Stimulated activated naive CD8-positive, alpha-beta T cell treated with anti-CD3 and anti-CD28 coated beads, Interleukin-15, amount 100 ng/mL, for 72 hours (primary cell): ENCODE measurements around the gene UTF1.
"Not testable (repeated sequence)": the region's sequence is repeated elsewhere in the genome, so short reads cannot be mapped to it uniquely, and the experiment has no call there.

Experiments
- ATAC-seq: fragments of 150-1000 bp; cut with Tn5 transposase; 2 replicates; pipeline ENCODE4 v1.10.0; 2021; ENCODE audit warnings: mild to moderate bottlenecking, moderate library complexity
- DNase-seq, 2 donors: peaks; one replicate each; pipeline ENCODE4 v3.0.0; 2021 to 2022
- H3K27ac Mint-ChIP-seq, 2 donors: one replicate each; pipeline ENCODE4 v1.8.0; 2022; ENCODE audit warnings: mild to moderate bottlenecking in 2 of 2, mixed read lengths in 2 of 2, moderate library complexity in 2 of 2
- H3K27me3 Mint-ChIP-seq: one replicate; pipeline ENCODE4 v1.8.0; 2022; ENCODE audit warnings: mixed read lengths
- H3K4me1 Mint-ChIP-seq: one replicate; pipeline ENCODE4 v1.8.0; 2022; ENCODE audit warnings: mild to moderate bottlenecking, mixed read lengths
- H3K4me3 Mint-ChIP-seq, 2 donors: one replicate each; pipeline ENCODE4 v1.8.0; 2022; ENCODE audit warnings: mild to moderate bottlenecking in 2 of 2, mixed read lengths in 2 of 2, moderate library complexity in 1 of 2
- H3K9me3 Mint-ChIP-seq, 2 donors: one replicate each; pipeline ENCODE4 v1.8.0; 2022; ENCODE audit warnings: mixed read lengths in 2 of 2

UTF1 gene

GRCh38 chr10:133255323-133255722 lies 25.3 kb downstream of the UTF1 start:
- Mint-ChIP-seq H3K27ac (no peak overlapping the region), H3K4me3 (no peak overlapping the region), H3K4me1 (peaks cover 33% of the 10 kb centered on the region), H3K27me3 (peaks cover 4% of the 10 kb centered on the region), H3K9me3 (no peaks in the 10 kb centered on the region)
- DNase-seq (no peak), ATAC-seq (no peak)

DNA sequence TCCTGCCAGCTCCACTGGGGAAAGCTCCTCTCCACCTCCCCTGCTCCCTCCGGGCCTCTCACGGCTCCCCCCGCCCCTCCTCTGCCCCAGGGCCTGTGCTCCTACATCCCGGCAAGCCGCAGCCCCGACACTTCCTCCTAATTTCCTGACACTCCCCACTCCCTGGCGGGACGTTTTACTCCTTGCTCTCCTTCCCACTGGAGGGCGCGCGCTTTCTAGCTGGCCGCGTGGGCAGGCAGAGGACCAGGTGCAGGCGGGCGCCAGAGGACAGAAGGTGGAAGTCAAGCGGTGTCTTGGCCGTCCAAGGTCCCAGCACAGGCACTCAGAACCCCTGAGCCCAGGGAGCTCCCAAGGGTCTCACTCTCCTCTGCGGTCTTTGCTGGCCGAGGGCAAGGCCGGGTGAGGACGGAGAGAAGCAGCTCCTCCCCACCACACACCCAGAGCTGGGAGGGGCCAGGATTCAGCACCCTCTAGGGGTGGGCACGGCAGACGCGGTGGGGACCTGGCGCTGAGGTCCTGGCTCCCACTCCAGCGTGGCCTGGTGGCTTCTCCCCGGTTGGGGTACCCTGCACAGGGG lies 27.6 kb downstream of the UTF1 start:
- Mint-ChIP-seq H3K4me1 (peaks cover 50% of the 10 kb centered on the region), H3K27me3 (no peaks in the 10 kb centered on the region), H3K27ac (peak overlapping the region in 1 of 2 donors; percentile 73), H3K9me3 (no peaks in the 10 kb centered on the region), H3K4me3 (peak overlapping the region; percentile 74 to 77)
- ATAC-seq = no peak
- peak in 1 of 2 donors; percentile 35 for DNase-seq

DNA sequence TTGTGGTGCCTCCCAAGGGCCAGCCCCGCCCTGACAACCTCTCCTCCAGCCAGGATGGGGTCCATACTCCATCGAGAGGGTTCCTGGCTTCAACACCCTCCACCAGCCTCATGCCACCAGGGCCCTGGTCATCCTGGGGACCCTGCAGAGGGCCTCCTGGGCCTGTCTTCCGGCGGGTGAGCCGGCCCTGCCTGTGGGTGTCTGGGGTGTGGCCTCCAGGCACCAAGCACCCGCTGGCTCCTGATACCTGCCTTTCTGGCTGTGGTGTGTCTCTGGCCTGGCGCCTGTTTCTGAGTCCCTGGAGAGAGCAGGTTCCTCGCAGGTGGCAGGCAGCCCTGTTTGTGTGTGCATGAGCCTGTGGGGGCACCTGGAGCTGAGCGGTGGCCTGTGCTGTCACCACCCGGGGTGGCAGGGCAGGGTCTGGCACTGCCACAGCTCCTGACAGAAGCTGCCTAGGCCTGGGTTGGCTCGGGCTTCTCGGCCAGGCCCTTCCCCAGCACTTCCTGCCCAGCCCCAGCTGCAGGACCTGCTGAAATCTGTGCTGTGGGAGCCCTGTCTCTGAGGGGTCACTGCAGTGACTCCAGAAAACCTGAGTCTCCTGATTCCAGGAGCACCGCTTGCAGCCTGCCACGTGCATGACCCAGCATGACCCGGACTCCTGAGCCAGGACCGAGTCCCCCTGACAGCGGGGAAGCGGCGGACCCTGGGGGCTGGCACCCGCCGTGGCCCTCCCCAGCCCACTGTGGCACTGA lies 28.2 kb downstream of the UTF1 start:
- ATAC-seq (peak; percentile 13), DNase-seq (peak; percentile 50 to 55)
- Mint-ChIP-seq H3K9me3 (no peaks in the 10 kb centered on the region), H3K4me3 (peak overlapping the region; percentile 35 to 77), H3K4me1 (peaks cover 57% of the 10 kb centered on the region), H3K27ac (peak overlapping the region in 1 of 2 donors; percentile 67), H3K27me3 (no peaks in the 10 kb centered on the region)

DNA sequence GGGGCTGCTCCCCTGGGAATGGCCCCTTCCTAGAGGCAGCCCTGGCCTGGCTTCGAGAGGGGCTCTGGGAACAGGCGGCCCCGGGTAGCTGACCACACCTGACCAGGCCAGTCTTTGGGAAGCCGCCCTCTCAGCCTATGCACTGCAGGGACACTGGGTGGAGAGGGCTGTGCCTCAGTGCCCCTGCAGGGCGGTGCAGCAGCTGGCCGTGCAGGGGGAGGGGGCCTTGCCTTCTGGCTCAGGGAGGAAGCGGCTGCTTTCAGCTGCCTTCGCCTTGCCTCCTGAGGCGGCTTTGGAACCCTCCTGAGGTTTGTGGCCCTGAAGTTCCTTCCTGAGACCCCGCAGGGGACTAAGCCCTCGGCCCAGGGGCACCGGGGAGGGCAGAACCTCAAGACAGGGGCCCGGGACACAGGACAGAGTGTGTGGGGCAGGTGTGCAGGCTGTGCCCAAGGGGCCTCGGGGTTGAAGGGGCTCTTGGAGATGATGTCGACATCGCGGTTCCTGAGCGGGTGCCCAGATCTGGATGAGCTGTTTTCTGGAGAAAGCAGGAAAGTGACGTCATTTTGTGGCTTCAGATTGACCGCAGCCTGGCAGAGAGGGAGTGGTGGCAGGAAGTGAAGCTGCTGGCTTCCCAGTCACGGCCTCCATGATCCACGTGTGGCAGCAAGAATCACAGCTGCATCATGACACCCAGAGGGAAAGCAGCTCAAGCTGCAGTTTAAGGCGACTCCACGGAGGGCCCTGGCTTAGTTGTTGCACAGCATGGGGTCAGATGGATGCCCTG lies 29.0 kb downstream of the UTF1 start:
- H3K27ac Mint-ChIP-seq = peak overlapping the region in 1 of 2 donors; percentile 79
- ATAC-seq = peak; percentile 64
- H3K4me1 Mint-ChIP-seq = peaks cover 65% of the 10 kb centered on the region
- H3K4me3 Mint-ChIP-seq = peak overlapping the region; percentile 54 to 76
- DNase-seq = peak; percentile 45 to 88
- H3K9me3 Mint-ChIP-seq = no peaks in the 10 kb centered on the region
- H3K27me3 Mint-ChIP-seq = no peaks in the 10 kb centered on the region

DNA sequence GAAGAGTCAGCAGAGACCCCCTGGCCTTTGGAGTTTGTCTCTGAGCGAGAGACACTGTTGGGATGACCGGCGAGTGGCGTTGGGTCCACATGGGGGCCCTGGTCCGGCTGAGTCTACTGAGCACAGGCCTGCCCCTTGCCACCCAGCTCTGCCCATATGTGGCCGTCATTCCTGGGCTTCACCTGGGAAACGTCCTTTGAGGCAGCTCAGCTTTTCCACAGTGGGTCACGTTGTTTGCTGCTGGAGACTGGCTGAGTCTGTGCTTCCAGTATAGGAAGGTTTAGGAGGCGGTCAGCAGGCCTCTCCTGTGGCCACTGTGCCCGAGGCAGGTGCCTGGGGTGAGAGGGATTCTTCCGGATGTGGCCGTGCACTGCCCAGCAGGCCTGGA lies 29.6 kb downstream of the UTF1 start:
- H3K4me1 Mint-ChIP-seq = peaks cover 70% of the 10 kb centered on the region
- H3K27me3 Mint-ChIP-seq = no peaks in the 10 kb centered on the region
- DNase-seq (no peak), ATAC-seq (no peak)
- H3K9me3 Mint-ChIP-seq = no peaks in the 10 kb centered on the region
- peak overlapping the region; percentile 54 to 76 for H3K4me3 Mint-ChIP-seq
- no peak overlapping the region for H3K27ac Mint-ChIP-seq

GRCh38 chr10:133260895-133261725 lies 31.1 kb downstream of the UTF1 start:
- DNase-seq (peak; percentile 85 to 86), ATAC-seq (peak; percentile 78)
- peak overlapping the region; percentile 42 to 78 for H3K27ac Mint-ChIP-seq
- peak overlapping the region; percentile 86 to 91 for H3K4me3 Mint-ChIP-seq
- no peaks in the 10 kb centered on the region for H3K9me3 Mint-ChIP-seq
- H3K27me3 Mint-ChIP-seq = no peaks in the 10 kb centered on the region
- peaks cover 85% of the 10 kb centered on the region for H3K4me1 Mint-ChIP-seq

- peak; percentile 56 for ATAC-seq
- Mint-ChIP-seq H3K9me3 (no peaks in the 10 kb centered on the region), H3K4me1 (peaks cover 85% of the 10 kb centered on the region), H3K4me3 (peak overlapping the region; percentile 86 to 91), H3K27me3 (no peaks in the 10 kb centered on the region), H3K27ac (no peak overlapping the region)
- DNase-seq = peak; percentile 80 to 81
Observed at GRCh38 chr10:133261726-133262325, 31.8 kb downstream of the UTF1 start.

GRCh38 chr10:133262696-133263095 lies 32.7 kb downstream of the UTF1 start:
- no peak overlapping the region for H3K4me3 Mint-ChIP-seq
- no peak overlapping the region for H3K27ac Mint-ChIP-seq
- ATAC-seq (no peak), DNase-seq (no peak)
- no peaks in the 10 kb centered on the region for H3K27me3 Mint-ChIP-seq
- H3K4me1 Mint-ChIP-seq = peaks cover 78% of the 10 kb centered on the region
- no peaks in the 10 kb centered on the region for H3K9me3 Mint-ChIP-seq

DNA sequence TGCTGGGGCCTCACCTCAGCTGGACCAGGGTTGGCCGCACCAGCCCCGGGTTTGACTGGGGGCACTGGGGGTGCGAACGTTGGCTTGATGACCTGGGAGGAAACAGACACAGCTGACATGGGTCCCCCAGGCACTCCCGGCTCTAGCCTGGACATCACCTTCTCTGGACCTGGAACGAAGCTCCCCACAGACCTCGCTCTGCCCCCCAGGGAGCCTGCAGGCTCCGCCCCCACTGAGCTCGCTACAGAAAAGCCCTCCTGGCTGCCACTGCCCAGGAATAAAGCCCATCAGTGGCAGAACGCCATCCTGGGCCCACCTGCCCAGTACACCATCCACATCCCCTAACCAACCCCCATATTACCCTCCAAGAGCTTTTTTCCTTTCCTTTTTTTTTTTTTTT lies 33.7 kb downstream of the UTF1 start:
- ATAC-seq = no peak
- Mint-ChIP-seq H3K27me3 (no peaks in the 10 kb centered on the region), H3K27ac (peak overlapping the region in 1 of 2 donors; percentile 84), H3K4me1 (peaks cover 69% of the 10 kb centered on the region), H3K9me3 (no peaks in the 10 kb centered on the region), H3K4me3 (no peak overlapping the region)
- DNase-seq = no peak

GRCh38 chr10:133264461-133264860 lies 34.4 kb downstream of the UTF1 start:
- Mint-ChIP-seq H3K4me3 (no peak overlapping the region), H3K27ac (peak overlapping the region in 1 of 2 donors; percentile 71), H3K4me1 (peaks cover 61% of the 10 kb centered on the region), H3K27me3 (no peaks in the 10 kb centered on the region), H3K9me3 (no peaks in the 10 kb centered on the region)
- DNase-seq = no peak
- ATAC-seq = no peak

GRCh38 chr10:133265052-133265451 lies 35.0 kb downstream of the UTF1 start:
- peaks cover 55% of the 10 kb centered on the region for H3K4me1 Mint-ChIP-seq

GRCh38 chr10:133266056-133266795 lies 36.2 kb downstream of the UTF1 start:
- DNase-seq (no peak), ATAC-seq (no peak)
- H3K27me3 Mint-ChIP-seq = no peaks in the 10 kb centered on the region
- H3K4me1 Mint-ChIP-seq = peaks cover 43% of the 10 kb centered on the region
- no peak overlapping the region for H3K4me3 Mint-ChIP-seq
- no peaks in the 10 kb centered on the region for H3K9me3 Mint-ChIP-seq
- H3K27ac Mint-ChIP-seq = no peak overlapping the region

More at GRCh38 chr10:133265052-133265451, 35.0 kb downstream of the UTF1 start:
- DNase-seq, H3K4me3 Mint-ChIP-seq, H3K27ac Mint-ChIP-seq, ATAC-seq, H3K27me3 Mint-ChIP-seq, H3K9me3 Mint-ChIP-seq: not testable (repeated sequence)

- H3K4me3 Mint-ChIP-seq = no peak overlapping the region
- ATAC-seq (no peak), DNase-seq (no peak)
- peaks cover 38% of the 10 kb centered on the region for H3K4me1 Mint-ChIP-seq
- H3K9me3 Mint-ChIP-seq = no peaks in the 10 kb centered on the region
- H3K27ac Mint-ChIP-seq = no peak overlapping the region
- no peaks in the 10 kb centered on the region for H3K27me3 Mint-ChIP-seq
Observed at GRCh38 chr10:133267293-133267692, 37.3 kb downstream of the UTF1 start.

- H3K9me3 Mint-ChIP-seq = no peaks in the 10 kb centered on the region
Observed at GRCh38 chr10:133267829-133268228, 37.8 kb downstream of the UTF1 start.

More at GRCh38 chr10:133267829-133268228, 37.8 kb downstream of the UTF1 start:
- no peak for DNase-seq
- ATAC-seq = peak; percentile 29
- Mint-ChIP-seq H3K27ac (no peak overlapping the region), H3K4me3 (no peak overlapping the region), H3K27me3 (no peaks in the 10 kb centered on the region), H3K4me1 (peaks cover 33% of the 10 kb centered on the region)
